ENCODE data around the gene KL.

Gene KL

DNA sequence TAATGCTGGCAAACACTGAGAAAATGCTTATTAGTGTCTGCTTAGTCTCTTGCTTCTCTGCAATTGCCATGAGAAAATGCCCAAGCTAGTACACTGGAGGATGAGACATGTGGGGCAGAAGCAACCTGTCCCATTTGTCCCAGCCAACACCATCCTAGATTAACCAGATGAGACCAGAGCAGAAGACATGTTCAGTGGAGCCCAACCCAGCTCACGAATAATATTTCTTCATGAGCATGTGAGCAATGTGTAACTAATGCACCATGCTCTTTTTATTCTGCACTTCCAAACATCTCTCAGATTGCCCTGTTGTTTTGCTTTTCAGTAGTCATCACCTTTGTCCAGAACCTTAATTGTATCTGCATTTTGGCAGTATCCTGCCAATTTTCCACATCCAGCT lies 21.4 kb downstream of the KL start:
- Histone ChIP-seq H4K20me1 (ENCODE audit: insufficient read depth, low read length) (no peaks in the 10 kb centered on the region), H3K36me3 (ENCODE audit: insufficient read depth, low read length) (no peaks in the 10 kb centered on the region), H2AFZ (ENCODE audit: low read depth, low read length) (no peak overlapping the region), H3K4me1 (ENCODE audit: insufficient read depth, low read length) (peaks cover 6% of the 10 kb centered on the region), H3K9me3 (ENCODE audit: insufficient read depth, low read length, severe bottlenecking) (no peaks in the 10 kb centered on the region), H3K79me2 (ENCODE audit: insufficient read depth, low read length) (no peaks in the 10 kb centered on the region), H3K4me2 (ENCODE audit: insufficient read depth, low read length) (no peak overlapping the region), H3K9ac (ENCODE audit: low read depth, low read length) (no peak overlapping the region), H3K27me3 (ENCODE audit: insufficient read depth, low read length, poor library complexity) (no peaks in the 10 kb centered on the region), H3K27ac (ENCODE audit: low read length) (no peak overlapping the region), H3K4me3 (ENCODE audit: low read depth in 1 of 2, low read length in 2 of 2) (no peak overlapping the region)
- no peak for TF ChIP-seq EZH2 (IDR thresholded peaks at IDR 0.05; ENCODE audit: borderline replicate concordance, low read depth, low read length, severe bottlenecking)
- TF ChIP-seq, protein P1, sequence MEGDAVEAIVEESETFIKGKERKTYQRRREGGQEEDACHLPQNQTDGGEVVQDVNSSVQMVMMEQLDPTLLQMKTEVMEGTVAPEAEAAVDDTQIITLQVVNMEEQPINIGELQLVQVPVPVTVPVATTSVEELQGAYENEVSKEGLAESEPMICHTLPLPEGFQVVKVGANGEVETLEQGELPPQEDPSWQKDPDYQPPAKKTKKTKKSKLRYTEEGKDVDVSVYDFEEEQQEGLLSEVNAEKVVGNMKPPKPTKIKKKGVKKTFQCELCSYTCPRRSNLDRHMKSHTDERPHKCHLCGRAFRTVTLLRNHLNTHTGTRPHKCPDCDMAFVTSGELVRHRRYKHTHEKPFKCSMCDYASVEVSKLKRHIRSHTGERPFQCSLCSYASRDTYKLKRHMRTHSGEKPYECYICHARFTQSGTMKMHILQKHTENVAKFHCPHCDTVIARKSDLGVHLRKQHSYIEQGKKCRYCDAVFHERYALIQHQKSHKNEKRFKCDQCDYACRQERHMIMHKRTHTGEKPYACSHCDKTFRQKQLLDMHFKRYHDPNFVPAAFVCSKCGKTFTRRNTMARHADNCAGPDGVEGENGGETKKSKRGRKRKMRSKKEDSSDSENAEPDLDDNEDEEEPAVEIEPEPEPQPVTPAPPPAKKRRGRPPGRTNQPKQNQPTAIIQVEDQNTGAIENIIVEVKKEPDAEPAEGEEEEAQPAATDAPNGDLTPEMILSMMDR (IDR thresholded peaks at IDR 0.05; ENCODE audit: borderline replicate concordance, extremely low read depth, low read length, poor library complexity, severe bottlenecking), result no peak
- DNase-seq (no peak), ATAC-seq (ENCODE audit: insufficient read depth, low read depth) (no peak)

- DNase-seq, result no peak
- no peaks in the 10 kb centered on the region for H3K79me2 ChIP-seq (ENCODE audit: insufficient read depth, low read length)
- no peaks in the 10 kb centered on the region for H4K20me1 ChIP-seq (ENCODE audit: insufficient read depth, low read length)
- H3K4me3 ChIP-seq (ENCODE audit: low read depth in 1 of 2, low read length in 2 of 2), result no peak overlapping the region
- H3K36me3 ChIP-seq (ENCODE audit: insufficient read depth, low read length), result no peaks in the 10 kb centered on the region
- H3K9me3 ChIP-seq (ENCODE audit: insufficient read depth, low read length, severe bottlenecking), result no peaks in the 10 kb centered on the region
- H2AFZ ChIP-seq (ENCODE audit: low read depth, low read length), result no peak overlapping the region
- H3K27ac ChIP-seq (ENCODE audit: low read length), result no peak overlapping the region
- no peak for ATAC-seq (ENCODE audit: insufficient read depth, low read depth)
- no peaks in the 10 kb centered on the region for H3K4me1 ChIP-seq (ENCODE audit: insufficient read depth, low read length)
- no peaks in the 10 kb centered on the region for H3K27me3 ChIP-seq (ENCODE audit: insufficient read depth, low read length, poor library complexity)
- no peak overlapping the region for H3K4me2 ChIP-seq (ENCODE audit: insufficient read depth, low read length)
- TF ChIP-seq EZH2 (IDR thresholded peaks at IDR 0.05; ENCODE audit: borderline replicate concordance, low read depth, low read length, severe bottlenecking), result no peak
- TF ChIP-seq, protein P1 (IDR thresholded peaks at IDR 0.05; ENCODE audit: borderline replicate concordance, extremely low read depth, low read length, poor library complexity, severe bottlenecking), result no peak
- H3K9ac ChIP-seq (ENCODE audit: low read depth, low read length), result no peak overlapping the region
Observed at GRCh38 chr13:33040090-33040489, 23.9 kb downstream of the KL start.

DNA sequence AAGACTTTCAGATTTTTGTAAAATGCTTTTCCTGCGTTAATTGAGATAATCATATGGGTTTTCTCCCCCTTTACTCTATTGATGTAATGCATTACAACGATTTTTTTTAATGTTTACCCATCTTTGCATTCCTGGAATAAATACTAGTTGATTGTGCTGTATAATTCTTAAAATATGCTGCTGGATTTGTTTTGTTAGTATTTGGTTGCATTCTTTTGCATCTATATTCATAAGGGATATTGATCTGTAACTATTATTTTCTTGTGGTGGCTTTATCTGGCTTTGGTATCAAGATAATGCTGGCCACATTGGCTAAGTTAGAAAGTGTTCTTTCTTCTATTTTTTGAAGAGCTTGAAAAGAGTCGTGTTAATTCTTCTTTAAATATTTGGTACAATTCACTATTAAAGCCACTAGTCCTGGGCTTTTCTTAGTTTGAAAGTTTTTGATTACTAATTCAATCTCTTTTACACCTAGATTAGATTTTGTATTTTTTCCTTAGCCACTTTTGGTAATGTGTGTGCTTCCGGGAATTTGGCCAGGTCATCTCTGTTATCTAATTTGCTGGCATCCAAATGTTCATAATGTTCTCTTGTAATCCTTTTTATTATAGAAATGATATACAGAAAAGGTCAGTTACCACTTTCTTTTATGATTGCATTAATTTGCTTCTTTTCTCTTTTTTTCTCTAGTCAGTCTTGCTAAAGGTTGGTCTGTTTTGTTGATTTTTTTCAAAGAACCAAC lies 29.8 kb downstream of the KL start:
- no peak for TF ChIP-seq EZH2 (IDR thresholded peaks at IDR 0.05; ENCODE audit: borderline replicate concordance, low read depth, low read length, severe bottlenecking)
- no peak for ATAC-seq (ENCODE audit: insufficient read depth, low read depth)
- no peak overlapping the region for H2AFZ ChIP-seq (ENCODE audit: low read depth, low read length)
- no peaks in the 10 kb centered on the region for H3K4me1 ChIP-seq (ENCODE audit: insufficient read depth, low read length)
- no peaks in the 10 kb centered on the region for H3K79me2 ChIP-seq (ENCODE audit: insufficient read depth, low read length)
- no peak overlapping the region for H3K9ac ChIP-seq (ENCODE audit: low read depth, low read length)
- no peak overlapping the region for H3K4me3 ChIP-seq (ENCODE audit: low read depth in 1 of 2, low read length in 2 of 2)
- H4K20me1 ChIP-seq (ENCODE audit: insufficient read depth, low read length), result no peaks in the 10 kb centered on the region
- no peaks in the 10 kb centered on the region for H3K36me3 ChIP-seq (ENCODE audit: insufficient read depth, low read length)
- H3K27me3 ChIP-seq (ENCODE audit: insufficient read depth, low read length, poor library complexity), result no peaks in the 10 kb centered on the region
- no peak overlapping the region for H3K4me2 ChIP-seq (ENCODE audit: insufficient read depth, low read length)
- H3K27ac ChIP-seq (ENCODE audit: low read length), result no peak overlapping the region
- DNase-seq, result no peak
- no peaks in the 10 kb centered on the region for H3K9me3 ChIP-seq (ENCODE audit: insufficient read depth, low read length, severe bottlenecking)

GRCh38 chr13:33050161-33050560 lies 33.9 kb downstream of the KL start:
- no peak overlapping the region for H3K27ac ChIP-seq (ENCODE audit: low read length)
- ATAC-seq (ENCODE audit: insufficient read depth, low read depth) (no peak), DNase-seq (no peak)
- H3K4me3 ChIP-seq (ENCODE audit: low read depth in 1 of 2, low read length in 2 of 2), result no peak overlapping the region
- no peaks in the 10 kb centered on the region for H3K27me3 ChIP-seq (ENCODE audit: insufficient read depth, low read length, poor library complexity)
- no peaks in the 10 kb centered on the region for H3K79me2 ChIP-seq (ENCODE audit: insufficient read depth, low read length)
- no peaks in the 10 kb centered on the region for H3K36me3 ChIP-seq (ENCODE audit: insufficient read depth, low read length)
- no peaks in the 10 kb centered on the region for H4K20me1 ChIP-seq (ENCODE audit: insufficient read depth, low read length)
- TF ChIP-seq, protein P1 (IDR thresholded peaks at IDR 0.05; ENCODE audit: borderline replicate concordance, extremely low read depth, low read length, poor library complexity, severe bottlenecking), result no peak
- no peak for TF ChIP-seq EZH2 (IDR thresholded peaks at IDR 0.05; ENCODE audit: borderline replicate concordance, low read depth, low read length, severe bottlenecking)
- H3K9ac ChIP-seq (ENCODE audit: low read depth, low read length), result no peak overlapping the region
- H3K9me3 ChIP-seq (ENCODE audit: insufficient read depth, low read length, severe bottlenecking), result no peaks in the 10 kb centered on the region
- no peak overlapping the region for H2AFZ ChIP-seq (ENCODE audit: low read depth, low read length)
- H3K4me2 ChIP-seq (ENCODE audit: insufficient read depth, low read length), result no peak overlapping the region
- H3K4me1 ChIP-seq (ENCODE audit: insufficient read depth, low read length), result no peaks in the 10 kb centered on the region
